GM18505 (cell line): Measurements from ENCODE around the gene INPP4B.

ENCODE experiments used
- ATAC-seq: cut with Tn5 transposase; IDR thresholded peaks from one replicate; pipeline ENCODE4 v1.9.1; 2021; ENCODE audit not compliant: unreplicated experiment
- POLR2A ChIP-seq: IDR thresholded peaks from 4 replicates; pipeline ENCODE4 v1.6.1; 2011; ENCODE audit warnings: borderline replicate concordance; ENCODE audit not compliant: insufficient read depth, insufficient read length; ENCODE audit errors: extremely low read depth

Gene INPP4B

GRCh38 chr4:142846108-142846728 lies at the start of gene INPP4B:
Gene INPP4B, minus strand, starts transcription at chr4:142846301.
- ATAC-seq, result no peak

GRCh38 chr4:142893012-142893411 lies 46.9 kb upstream of the INPP4B start:
- no peak for ATAC-seq
- no peak for TF ChIP-seq POLR2A

More at GRCh38 chr4:142846108-142846728, at the start of gene INPP4B:
- no peak for TF ChIP-seq POLR2A

GRCh38 chr4:142886566-142886965 lies 40.5 kb upstream of the INPP4B start:
- no peak for ATAC-seq
- TF ChIP-seq POLR2A, result no peak

GRCh38 chr4:142883040-142883832 lies 37.1 kb upstream of the INPP4B start:
- no peak for ATAC-seq
- no peak for TF ChIP-seq POLR2A

- no peak for ATAC-seq
- no peak for TF ChIP-seq POLR2A
Observed at GRCh38 chr4:142882159-142882558, 36.1 kb upstream of the INPP4B start.

GRCh38 chr4:142881331-142881730 lies 35.2 kb upstream of the INPP4B start:
- no peak for TF ChIP-seq POLR2A
- ATAC-seq, result no peak

GRCh38 chr4:142875117-142875516 lies 29.0 kb upstream of the INPP4B start:
- no peak for ATAC-seq
- no peak for TF ChIP-seq POLR2A

GRCh38 chr4:142874684-142875083 lies 28.6 kb upstream of the INPP4B start:
- no peak for ATAC-seq

GRCh38 chr4:142866685-142867084 lies 20.6 kb upstream of the INPP4B start:
- ATAC-seq, result no peak
- no peak for TF ChIP-seq POLR2A

More at GRCh38 chr4:142874684-142875083, 28.6 kb upstream of the INPP4B start:
- no peak for TF ChIP-seq POLR2A

GRCh38 chr4:142861351-142861750 lies 15.2 kb upstream of the INPP4B start:
- ATAC-seq, result no peak
- TF ChIP-seq POLR2A, result no peak

- no peak for ATAC-seq
- no peak for TF ChIP-seq POLR2A
Observed at GRCh38 chr4:142858965-142859364, 12.9 kb upstream of the INPP4B start.

GRCh38 chr4:142858446-142858845 lies 12.3 kb upstream of the INPP4B start:
- no peak for ATAC-seq
- no peak for TF ChIP-seq POLR2A

GRCh38 chr4:142856576-142856975 lies 10.5 kb upstream of the INPP4B start:
- ATAC-seq, result no peak
- TF ChIP-seq POLR2A, result no peak

GRCh38 chr4:142850478-142850877 lies 4.4 kb upstream of the INPP4B start:
- ATAC-seq, result no peak
- no peak for TF ChIP-seq POLR2A
